Embryonic facial prominence (tissue), 1 donor: ENCODE results near the gene JARID2.

Source experiments
- DNase-seq: peaks from one replicate; pipeline ENCODE4 v3.0.0-alpha.2; 2016; ENCODE audit errors: extremely low spot score

The JARID2 gene

DNA sequence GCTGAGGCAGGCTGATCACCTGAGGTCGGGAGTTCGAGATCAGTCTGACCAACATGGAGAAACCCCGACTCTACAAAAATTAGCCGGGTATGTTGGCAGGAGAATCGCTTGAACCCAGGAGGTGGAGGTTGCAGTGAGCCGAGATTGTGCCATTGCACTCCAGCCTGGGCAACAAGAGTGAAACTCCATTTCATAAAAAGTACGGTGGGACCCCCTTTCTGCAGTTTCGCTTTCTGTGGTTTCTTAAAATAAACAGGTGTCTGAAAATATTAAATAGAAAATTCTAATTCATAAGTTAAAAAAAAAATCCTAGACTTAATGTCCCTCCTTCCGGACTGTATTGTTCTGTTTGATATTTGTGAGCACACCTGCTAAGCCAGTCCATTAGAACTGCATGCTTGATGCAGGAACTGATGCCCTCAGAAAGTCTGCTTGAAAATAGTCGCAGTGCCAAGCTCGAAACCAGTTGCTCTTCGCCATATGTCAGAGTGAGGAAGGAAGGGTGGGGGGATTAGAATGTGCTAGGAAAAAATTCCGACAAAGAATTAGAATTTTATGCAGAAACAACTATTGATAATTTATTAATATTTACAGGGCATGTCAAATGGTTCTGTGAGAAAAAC lies 85.9 kb downstream of the JARID2 start:
- DNase-seq = no peak

DNA sequence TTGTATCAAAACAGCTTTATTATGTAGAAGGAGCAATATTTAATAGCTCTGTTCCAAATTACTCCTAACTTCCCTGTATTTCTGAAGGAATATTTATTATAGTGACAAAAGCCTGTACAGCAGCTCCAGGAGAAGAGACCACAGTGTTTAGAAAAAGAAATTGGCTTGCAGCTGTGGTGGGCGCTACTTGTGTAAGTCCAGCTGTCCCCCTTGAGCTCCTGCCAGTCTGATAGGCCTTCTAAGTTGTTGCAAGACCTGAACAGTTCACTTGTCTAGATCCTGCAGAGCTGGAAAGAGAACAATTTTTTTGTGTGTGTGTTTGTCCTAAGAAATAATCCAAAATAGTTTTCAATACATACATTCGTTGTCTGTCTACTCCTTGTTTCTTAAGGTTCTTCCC lies 86.6 kb downstream of the JARID2 start:
- DNase-seq = no peak

DNA sequence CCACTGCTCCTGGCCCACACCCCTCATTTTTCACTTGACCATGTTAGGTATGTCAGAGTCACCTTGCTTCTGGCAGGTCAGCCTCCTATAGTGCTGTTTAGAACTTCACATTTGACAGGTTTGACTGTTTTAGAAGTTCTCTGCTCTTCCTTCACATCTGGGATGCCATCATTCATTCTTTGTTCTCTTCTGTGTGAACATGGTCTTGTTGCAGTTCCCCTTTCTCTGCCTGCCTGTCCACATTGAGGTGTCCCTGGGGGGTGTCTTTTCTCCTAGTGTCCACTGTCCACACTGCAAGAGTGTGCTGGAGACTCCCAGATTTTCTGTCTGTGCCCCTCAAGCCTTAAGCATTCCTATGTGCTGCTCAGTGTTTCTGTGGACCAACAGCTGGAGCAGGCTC lies 89.5 kb downstream of the JARID2 start:
- DNase-seq = no peak

- no peak for DNase-seq
Measured at GRCh38 chr6:15335916-15336315, 90.0 kb downstream of the JARID2 start.

DNA sequence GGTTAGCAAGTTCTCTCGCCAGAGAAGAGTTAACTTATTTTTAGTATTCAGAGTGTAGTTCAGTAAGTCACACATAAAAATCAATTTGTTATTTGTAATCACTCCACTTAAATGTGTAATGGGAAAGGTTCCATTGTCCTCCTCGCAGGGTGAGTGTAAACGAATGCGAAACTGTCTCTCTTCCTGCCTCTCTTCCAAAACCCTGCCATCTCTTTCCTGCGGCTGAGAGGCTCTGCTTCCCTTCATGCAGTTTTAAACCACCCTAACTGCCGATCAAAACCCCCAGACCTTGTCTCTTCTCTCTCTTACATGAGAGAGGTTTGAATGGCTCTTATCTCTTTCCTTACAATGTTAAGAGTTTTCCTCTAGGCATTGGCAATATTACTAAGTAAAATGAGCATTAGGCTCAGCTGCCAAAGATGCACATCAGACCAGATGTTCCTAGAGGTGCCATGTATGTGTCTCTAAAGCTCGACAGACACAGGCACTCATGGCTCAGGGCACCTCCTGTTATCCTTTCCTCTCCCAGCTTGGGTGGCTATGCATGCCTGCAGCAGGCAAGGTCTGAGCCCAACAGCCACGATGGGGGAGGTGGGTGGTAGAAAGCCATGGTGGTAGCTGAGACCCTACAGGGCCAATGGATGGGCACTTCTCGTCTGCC lies 91.2 kb downstream of the JARID2 start:
- DNase-seq = no peak

DNA sequence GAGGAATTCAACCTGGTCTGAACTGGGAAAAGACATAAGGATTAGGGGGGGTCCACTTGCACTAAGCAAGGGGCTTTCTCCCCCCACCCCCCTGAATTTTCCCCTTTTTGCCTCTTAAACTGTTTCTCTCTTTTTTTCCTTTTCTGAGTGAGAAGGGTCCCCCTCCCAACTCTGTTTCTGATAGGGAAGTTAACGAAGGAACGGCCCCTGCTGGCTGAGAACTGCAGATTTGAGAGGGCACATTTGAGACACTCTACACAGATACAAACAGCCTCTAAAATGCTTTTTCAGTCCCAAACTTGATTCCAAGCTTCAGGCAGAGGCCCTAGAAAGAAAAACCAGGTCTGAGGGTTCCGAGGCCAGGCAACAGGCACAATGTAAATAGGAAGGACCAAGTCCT lies 91.7 kb downstream of the JARID2 start:
- no peak for DNase-seq

GRCh38 chr6:15338476-15338875 lies 92.6 kb downstream of the JARID2 start:
- no peak for DNase-seq

DNA sequence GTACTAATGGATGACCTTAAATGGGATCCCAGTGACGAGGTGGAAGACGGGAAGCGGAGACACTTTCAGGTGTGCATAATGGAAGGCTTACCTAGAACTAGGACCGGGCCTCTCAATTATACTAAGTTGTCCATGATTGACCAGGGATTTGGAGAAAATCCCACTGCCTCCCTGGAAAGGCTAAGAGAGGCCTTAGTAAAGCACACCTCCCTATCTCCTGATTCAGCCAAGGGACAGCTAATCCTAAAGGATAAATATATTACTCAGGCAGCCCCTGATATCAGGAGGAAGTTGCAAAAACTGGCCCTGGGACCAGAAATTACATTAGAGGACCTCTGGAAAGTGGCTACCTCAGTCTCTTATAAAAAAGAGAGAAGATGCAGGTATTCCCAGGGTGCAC lies 93.2 kb downstream of the JARID2 start:
- DNase-seq = no peak

- DNase-seq = no peak
Measured at GRCh38 chr6:15340105-15340601, 94.3 kb downstream of the JARID2 start.

DNA sequence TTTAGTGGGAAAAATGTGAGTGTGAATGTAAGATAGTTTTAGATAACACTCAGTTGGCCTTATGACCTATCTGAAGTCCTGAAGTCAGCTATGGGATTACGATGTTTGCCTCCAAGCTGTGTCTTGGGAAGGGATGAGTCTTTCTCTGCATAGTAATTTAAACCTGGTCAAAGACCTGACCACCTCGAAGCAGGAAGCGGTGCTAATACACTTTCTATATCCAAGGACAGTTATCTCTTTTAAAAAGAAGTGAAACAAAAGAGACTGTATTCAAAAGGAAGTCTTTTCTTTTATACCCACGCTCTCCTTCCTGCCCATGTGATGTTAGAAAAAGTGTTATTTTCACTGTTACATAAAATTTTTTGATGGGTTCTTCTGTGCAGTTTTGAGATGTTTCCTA lies 94.9 kb downstream of the JARID2 start:
- DNase-seq = no peak

DNA sequence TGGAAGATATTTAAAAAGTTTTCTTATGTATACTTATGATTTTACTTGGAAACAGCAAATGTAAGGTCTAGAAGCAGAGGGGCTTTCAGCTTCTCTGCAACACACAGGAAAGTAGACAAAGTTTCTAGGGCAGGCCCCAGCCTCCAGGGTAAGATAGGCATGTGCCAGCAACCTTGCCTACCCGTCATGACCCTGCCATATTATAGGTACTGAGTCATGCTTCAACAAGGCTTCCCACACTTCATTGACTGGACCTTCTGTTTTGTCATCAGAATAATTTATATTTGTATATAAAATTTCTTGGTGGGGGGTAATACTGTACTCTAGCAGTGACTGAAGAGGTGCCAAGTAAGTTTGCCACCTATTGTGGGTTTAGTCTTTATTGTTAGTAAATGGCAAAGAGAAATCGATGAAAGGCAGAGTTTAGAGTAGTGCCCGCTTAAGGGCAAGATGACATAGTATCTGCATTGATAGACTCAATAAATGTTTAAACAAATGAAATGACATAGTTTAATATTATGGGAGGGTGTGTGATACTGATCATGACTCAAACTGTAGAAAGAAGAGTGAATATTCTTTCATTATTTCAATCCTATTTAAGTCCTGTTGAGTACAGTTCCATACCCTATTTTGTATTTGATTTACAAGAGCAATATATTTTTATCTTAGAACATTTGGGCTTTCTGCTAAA lies 95.6 kb downstream of the JARID2 start:
- no peak for DNase-seq

- no peak for DNase-seq
Measured at GRCh38 chr6:15342114-15342513, 96.2 kb downstream of the JARID2 start.

- DNase-seq = no peak
Measured at GRCh38 chr6:15343490-15344191, 97.8 kb downstream of the JARID2 start.

DNA sequence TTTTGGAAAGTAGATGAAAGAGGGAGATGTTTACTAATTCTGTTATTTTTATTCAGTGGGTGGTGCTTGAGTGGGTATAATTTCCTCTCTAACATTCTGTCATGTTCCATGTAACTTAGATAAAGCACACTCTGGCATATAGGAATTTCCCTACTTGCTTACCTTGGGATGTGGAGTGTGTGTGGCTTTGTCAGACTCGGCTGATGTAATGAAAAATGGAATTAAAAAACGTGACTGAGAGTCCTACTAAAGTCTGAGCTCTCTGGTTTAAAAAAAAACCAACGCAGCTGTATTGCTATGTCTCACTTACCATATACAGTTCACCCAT lies 98.3 kb downstream of the JARID2 start:
- no peak for DNase-seq

DNA sequence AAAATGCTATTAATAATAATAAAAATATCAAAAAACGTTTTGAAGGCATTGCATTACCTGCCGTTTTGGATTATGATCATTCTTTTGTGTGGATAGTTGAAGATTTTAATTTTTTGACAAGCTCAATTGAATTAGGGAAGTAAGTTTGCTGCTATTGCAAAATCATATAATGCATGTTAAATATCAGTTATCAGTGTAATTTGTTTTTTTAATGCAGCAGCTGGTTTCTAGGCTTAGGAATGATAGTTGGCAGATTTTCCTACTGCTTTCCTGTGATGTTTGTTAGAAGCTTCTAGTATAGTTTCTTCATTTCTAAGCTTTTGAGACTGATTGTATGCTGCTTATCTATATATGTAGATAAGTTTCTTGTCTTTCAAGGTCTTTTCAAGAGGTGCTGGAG lies 99.0 kb downstream of the JARID2 start:
- DNase-seq = no peak

DNA sequence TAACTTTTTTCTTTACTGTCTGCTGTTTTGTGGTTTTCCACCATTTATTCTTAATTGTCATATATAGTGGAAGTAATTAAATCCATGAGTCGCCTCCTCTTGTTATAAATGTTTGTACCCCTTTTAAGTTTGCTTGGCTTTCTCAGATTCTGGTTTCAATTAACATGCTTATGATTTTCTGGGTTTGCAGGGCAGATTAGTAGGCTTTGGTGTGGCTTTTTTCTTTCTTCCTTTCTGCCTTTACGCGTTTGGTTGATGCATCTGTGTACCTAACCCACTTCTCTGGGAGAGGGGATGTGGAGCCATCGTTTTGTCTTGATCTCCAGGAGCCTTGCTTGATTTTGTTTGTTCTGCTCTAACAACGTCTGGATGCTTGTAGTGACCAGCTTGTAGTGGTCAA lies 100.4 kb downstream of the JARID2 start:
- no peak for DNase-seq

DNA sequence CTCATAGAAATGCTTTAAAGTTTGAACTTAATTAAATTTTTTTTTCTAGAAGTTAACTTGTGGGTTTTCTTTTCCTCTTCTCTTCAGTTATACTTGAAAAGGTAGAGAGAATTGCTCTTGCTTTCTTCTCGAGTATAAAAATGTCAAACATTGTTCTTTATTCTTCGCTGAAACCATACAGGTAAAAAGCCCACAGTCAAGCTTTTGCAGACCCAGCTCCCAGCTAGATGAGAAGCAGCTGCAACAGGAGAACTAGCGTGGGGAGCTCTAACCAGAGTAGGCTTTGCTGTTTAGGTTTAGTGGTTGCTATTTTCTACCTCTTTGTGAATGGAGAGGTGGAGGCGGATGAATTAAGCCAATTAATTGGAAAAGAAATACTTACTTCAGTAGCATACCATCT lies 102.7 kb downstream of the JARID2 start:
- DNase-seq = no peak

GRCh38 chr6:15349379-15349778 lies 103.5 kb downstream of the JARID2 start:
- DNase-seq = no peak

GRCh38 chr6:15350386-15351083 lies 104.7 kb downstream of the JARID2 start:
- no peak for DNase-seq

- no peak for DNase-seq
Measured at GRCh38 chr6:15351631-15352030, 105.8 kb downstream of the JARID2 start.

DNA sequence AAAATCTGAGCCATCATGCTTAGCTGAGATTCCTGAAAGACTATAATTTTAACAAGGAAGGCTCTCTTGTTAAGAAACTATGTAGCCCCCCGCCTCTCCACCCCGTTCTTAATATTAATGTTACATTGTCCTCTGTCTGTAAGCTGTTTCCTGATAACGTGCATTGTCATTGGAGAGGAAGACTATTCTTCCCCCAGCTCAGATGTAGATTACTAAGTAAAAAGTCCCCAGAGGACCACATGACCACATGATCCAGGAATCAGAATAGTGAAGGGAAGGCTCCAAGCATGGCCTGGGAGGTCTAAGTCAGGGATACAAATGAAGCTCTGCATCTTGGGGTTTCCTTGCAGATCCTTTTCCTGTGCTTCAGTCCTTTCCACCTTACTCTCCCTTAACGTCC lies 106.4 kb downstream of the JARID2 start:
- DNase-seq = no peak

DNA sequence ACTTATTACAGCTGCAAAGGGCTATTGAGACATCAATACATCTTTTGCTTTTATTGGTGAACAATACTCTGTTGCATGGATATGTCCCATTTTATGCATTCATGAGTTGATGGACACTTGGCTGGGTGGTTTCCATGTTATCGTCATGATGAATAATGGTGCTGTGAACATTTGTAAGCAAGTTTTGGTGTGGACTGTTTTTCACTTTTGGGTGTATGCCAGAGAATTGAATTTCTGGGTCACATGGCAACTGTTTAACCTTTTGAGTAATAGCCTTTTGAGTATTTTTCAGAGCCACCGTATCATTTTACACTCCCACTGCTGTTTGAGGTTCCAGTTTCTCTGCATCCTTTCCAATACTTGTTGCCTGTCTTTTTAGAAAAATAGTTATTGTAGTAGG lies 107.0 kb downstream of the JARID2 start:
- no peak for DNase-seq
